Neural crest cell (in vitro differentiated cells): Measurements from ENCODE around the gene GCK. TPM values are rescaled to one million over a fixed set of nuclear protein-coding genes. Genes with fewer than 3 reads are reported as not detected.

Experiments
- DNase-seq: peaks from one replicate; pipeline ENCODE4 v3.0.0; 2021; ENCODE audit warnings: low read depth, mixed read lengths, low spot score
- H3K27ac Mint-ChIP-seq: one replicate; pipeline ENCODE4 v1.8.0; 2021; ENCODE audit warnings: mild to moderate bottlenecking, mixed read lengths; ENCODE audit not compliant: unreplicated experiment
- H3K27me3 Mint-ChIP-seq: 2 replicates; pipeline ENCODE4 v1.8.0; 2021; ENCODE audit warnings: low read depth, mild to moderate bottlenecking, mixed read lengths
- H3K36me3 Mint-ChIP-seq: 2 replicates; pipeline ENCODE4 v1.8.0; 2021; ENCODE audit warnings: low read depth, mild to moderate bottlenecking, mixed read lengths
- H3K4me1 Mint-ChIP-seq: 2 replicates; pipeline ENCODE4 v1.8.0; 2021; ENCODE audit warnings: mixed read lengths
- H3K4me3 Mint-ChIP-seq: one replicate; pipeline ENCODE4 v1.8.0; 2021; ENCODE audit warnings: mild to moderate bottlenecking, mixed read lengths
- H3K9me3 Mint-ChIP-seq: 2 replicates; pipeline ENCODE4 v1.8.0; 2021; ENCODE audit warnings: mixed read lengths
- long read RNA-seq: library from polyadenylated mRNA; unstranded; transcript quantifications from one replicate; pipeline ENCODE4 v2.0.0, GENCODE V29; 2020
- total RNA-seq: library from RNA; stranded (reverse); gene quantifications from 2 replicates; pipeline ENCODE4 v1.2.1, GENCODE V29; 2021
- TF ChIP-seq, protein P1 (sequence below): fragments of 200-600 bp; sonication (generic); conservative IDR thresholded peaks from 2 replicates; pipeline ENCODE4 v1.5.0; 2021; ENCODE audit warnings: antibody characterized with exemption, mild to moderate bottlenecking

Gene GCK
- total RNA-seq: 0.42 and 0.52 TPM in 2 replicates
- long read RNA-seq: 0 reads

DNA sequence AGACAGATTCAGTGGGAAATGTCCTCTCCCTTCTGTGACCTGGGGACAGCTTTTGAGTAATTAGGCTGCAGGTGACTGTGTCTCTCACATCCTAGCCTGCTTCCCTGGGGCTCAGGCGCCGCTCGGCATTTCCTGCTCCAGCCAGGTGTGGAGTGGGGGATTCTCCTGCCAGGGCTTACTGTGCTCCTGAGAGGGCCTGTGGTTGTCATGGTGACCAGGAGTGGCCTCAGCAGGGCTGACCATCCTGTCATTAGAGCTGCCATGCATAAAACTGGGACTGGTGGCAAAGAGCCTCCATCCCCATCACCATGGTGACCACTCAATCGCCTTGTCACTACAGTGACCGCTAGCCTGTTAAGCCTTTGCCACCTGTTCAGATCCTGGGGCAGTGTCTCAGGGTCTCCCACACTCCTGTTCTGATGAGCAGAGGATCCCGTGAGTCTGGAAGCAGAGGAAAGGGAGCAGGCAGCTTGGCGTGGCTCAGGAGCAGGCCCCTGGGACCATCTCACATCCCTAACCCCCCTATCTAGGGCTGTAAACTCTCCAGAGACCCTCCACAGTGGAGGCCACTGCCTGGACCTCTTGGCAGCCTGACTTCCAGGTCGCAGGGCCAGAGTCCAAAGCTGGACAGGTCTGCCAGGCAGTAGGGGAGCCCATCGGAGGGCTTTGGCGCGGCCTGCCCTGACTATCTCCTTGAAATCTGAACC is at the start of gene GCK:
GCK (minus strand) TSS at position 154 of the 707 bp plus-strand sequence. CDS start 486 bp downstream, outside the sequence.
- no peaks in the 10 kb centered on the region for H3K36me3 Mint-ChIP-seq
- TF ChIP-seq, protein P1, sequence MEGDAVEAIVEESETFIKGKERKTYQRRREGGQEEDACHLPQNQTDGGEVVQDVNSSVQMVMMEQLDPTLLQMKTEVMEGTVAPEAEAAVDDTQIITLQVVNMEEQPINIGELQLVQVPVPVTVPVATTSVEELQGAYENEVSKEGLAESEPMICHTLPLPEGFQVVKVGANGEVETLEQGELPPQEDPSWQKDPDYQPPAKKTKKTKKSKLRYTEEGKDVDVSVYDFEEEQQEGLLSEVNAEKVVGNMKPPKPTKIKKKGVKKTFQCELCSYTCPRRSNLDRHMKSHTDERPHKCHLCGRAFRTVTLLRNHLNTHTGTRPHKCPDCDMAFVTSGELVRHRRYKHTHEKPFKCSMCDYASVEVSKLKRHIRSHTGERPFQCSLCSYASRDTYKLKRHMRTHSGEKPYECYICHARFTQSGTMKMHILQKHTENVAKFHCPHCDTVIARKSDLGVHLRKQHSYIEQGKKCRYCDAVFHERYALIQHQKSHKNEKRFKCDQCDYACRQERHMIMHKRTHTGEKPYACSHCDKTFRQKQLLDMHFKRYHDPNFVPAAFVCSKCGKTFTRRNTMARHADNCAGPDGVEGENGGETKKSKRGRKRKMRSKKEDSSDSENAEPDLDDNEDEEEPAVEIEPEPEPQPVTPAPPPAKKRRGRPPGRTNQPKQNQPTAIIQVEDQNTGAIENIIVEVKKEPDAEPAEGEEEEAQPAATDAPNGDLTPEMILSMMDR: no peak
- no peak within 1 kb of the TSS for H3K4me3 Mint-ChIP-seq
- peaks cover 16% of the 10 kb centered on the region for H3K27me3 Mint-ChIP-seq
- no peaks in the 10 kb centered on the region for H3K4me1 Mint-ChIP-seq
- no peaks in the 10 kb centered on the region for H3K9me3 Mint-ChIP-seq
- DNase-seq: no peak
- H3K27ac Mint-ChIP-seq: no peak within 1 kb of the TSS

DNA sequence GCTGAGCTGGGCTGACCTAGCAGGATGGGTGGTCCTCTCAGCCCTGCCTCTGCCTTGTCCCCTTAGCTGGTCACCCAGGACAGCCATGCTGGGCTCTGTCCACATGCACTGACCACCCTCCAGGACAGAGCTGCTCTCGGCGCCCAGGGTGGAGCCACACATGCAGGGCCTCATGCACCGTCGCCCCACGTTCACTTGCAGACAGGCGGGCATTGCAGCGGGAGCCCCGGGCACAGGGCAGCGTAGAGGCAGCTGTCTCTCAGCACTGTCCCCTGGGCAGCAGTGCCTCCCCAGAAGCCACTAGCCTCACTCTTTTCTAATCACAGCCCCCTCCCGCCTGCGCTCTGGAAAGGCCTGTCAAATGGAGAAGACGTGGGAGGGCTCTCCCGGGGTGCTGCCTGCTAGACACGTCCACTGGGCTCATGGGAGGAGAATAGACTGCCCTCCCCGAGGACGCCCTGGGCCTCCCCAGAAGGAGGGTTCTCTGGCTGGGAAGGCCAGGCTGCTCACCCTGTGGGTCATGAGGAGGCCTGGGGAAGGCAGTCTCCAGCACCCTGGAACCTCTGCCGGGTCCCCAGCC is 49.0 kb upstream of the GCK start:
- Mint-ChIP-seq H3K4me1 (peaks cover 10% of the 10 kb centered on the region), H3K27ac (no peak overlapping the region), H3K4me3 (no peak overlapping the region), H3K27me3 (no peaks in the 10 kb centered on the region), H3K36me3 (no peaks in the 10 kb centered on the region), H3K9me3 (no peaks in the 10 kb centered on the region)
- no peak for DNase-seq
- TF ChIP-seq, protein P1: no peak

DNA sequence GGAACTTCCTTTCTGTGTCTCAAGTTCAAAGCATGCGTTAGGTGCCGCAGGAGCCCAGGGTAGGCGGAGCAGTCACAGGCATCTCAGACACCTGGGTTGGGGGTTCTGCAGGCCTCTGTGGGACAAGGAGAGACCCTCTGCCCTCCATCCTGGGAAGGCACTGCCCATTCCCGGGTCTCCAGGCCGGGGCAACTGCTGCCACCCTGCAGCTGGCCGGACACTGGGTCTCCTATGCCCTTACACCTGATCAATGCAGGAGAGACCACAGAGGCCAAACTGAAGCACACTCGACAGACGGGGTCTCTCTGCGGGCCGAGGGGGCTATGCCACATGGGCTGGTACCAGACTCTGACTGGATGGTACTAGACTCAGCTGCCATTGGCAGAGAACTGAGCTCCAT is 48.5 kb upstream of the GCK start:
- no peaks in the 10 kb centered on the region for H3K36me3 Mint-ChIP-seq
- H3K27me3 Mint-ChIP-seq: no peaks in the 10 kb centered on the region
- no peak overlapping the region for H3K4me3 Mint-ChIP-seq
- TF ChIP-seq, protein P1: no peak
- no peak for DNase-seq
- H3K9me3 Mint-ChIP-seq: no peaks in the 10 kb centered on the region
- peaks cover 10% of the 10 kb centered on the region for H3K4me1 Mint-ChIP-seq
- H3K27ac Mint-ChIP-seq: no peak overlapping the region

DNA sequence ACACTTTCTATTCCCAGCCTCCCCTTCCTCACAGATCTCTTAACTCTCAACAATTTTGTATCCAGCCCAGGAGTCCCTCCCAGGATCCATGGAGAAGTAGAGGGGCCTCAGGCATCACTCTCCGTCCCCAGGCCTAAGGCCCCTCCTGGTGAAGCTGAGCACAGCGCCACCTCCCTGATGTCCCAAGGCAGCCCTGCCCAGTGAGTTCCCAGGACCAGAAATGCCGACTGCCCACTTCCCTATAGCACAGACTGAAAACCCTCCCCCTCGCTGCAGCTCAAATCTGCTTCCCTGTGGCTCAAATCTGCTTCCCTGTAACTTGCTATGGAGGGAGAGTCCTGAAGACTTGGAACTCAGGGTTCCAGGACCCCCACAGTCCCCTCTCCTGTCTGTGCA is 47.1 kb upstream of the GCK start:
- no peak for DNase-seq
- no peaks in the 10 kb centered on the region for H3K36me3 Mint-ChIP-seq
- H3K27ac Mint-ChIP-seq: peak overlapping the region; percentile 84
- H3K4me1 Mint-ChIP-seq: peaks cover 10% of the 10 kb centered on the region
- H3K27me3 Mint-ChIP-seq: no peaks in the 10 kb centered on the region
- no peaks in the 10 kb centered on the region for H3K9me3 Mint-ChIP-seq
- TF ChIP-seq, protein P1: no peak
- H3K4me3 Mint-ChIP-seq: no peak overlapping the region

DNA sequence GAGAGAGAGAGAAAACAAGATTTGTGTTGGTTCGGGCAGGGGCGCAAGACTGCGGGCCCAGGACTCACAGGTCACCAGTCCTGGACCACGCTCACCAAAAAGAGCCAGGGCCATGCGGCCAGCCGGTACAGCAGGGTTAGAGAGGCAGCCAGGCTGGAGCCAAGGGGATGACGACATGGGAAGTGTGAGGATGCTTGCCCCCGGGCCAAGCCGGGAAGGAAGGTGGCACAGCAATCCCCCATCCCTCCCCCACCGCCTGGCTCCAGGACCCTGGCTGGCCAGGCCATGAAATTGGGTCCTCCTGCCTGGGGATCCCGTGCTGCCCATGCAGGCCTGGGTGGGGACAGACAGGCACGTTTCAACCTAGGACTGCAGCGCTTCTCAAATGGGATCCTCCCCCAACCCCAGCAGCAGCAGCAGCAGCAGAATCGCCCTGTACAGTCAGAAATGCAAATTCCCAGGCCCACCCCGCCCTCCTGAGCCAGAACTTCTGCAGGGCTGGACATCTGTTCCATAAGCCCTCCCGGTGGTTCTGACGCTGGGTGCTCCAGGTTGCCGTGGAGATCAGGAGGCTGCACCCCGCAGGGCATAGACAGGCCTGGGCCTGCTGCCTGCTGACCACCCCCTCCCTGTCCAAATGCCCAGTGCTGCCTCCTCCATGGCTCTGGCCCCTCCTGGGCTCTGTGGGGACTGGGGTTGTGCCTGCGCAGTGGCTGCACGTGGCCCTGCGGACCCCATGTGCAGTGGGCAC is 46.5 kb upstream of the GCK start:
- H3K27ac Mint-ChIP-seq: peak overlapping the region; percentile 84

More for the DNA sequence above, 46.5 kb upstream of the GCK start:
- Mint-ChIP-seq H3K9me3 (no peaks in the 10 kb centered on the region), H3K4me1 (peaks cover 5% of the 10 kb centered on the region), H3K36me3 (no peaks in the 10 kb centered on the region), H3K27me3 (no peaks in the 10 kb centered on the region), H3K4me3 (no peak overlapping the region)
- TF ChIP-seq, protein P1: no peak
- no peak for DNase-seq
